Ascending aorta (tissue), 2 donors: ENCODE measurements around the gene KCNIP4. TPM values are rescaled to one million over a fixed set of nuclear protein-coding genes. Genes with fewer than 3 reads are reported as not detected.

Source experiments
- DNase-seq, 2 donors: peaks; one replicate each; pipeline ENCODE4 v3.0.0-alpha.2; 2019; ENCODE audit warnings: low spot score in 2 of 2
- H3K27ac ChIP-seq, 2 donors: fragments of 200-600 bp; sonication (generic); one replicate each; pipeline ENCODE4 v1.5.1; 2016 to 2017; ENCODE audit warnings: mild to moderate bottlenecking in 1 of 2
- H3K27me3 ChIP-seq: fragments of 200-600 bp; sonication (generic); one replicate; pipeline ENCODE4 v1.5.1; 2017
- H3K36me3 ChIP-seq, 2 donors: fragments of 200-600 bp; sonication (generic); one replicate each; pipeline ENCODE4 v1.5.1; 2016
- H3K4me1 ChIP-seq, 2 donors: fragments of 200-600 bp; sonication (generic); one replicate each; pipeline ENCODE4 v1.5.1; 2016 to 2017; ENCODE audit warnings: mild to moderate bottlenecking in 1 of 2
- H3K4me3 ChIP-seq, 2 donors: fragments of 200-600 bp; sonication (generic); one replicate each; pipeline ENCODE4 v1.5.1; 2016 to 2017; ENCODE audit warnings: mild to moderate bottlenecking in 1 of 2
- H3K9me3 ChIP-seq, 2 donors: fragments of 200-600 bp; sonication (generic); one replicate each; pipeline ENCODE4 v1.5.1; 2016
- CTCF ChIP-seq, 3 experiments: fragments of 200-600 bp in 2 of 3; fragments of 450-650 bp in 1 of 3; sonication (generic) in 2 of 3; IDR thresholded peaks; one replicate each; pipeline ENCODE4 v1.5.1; 2016 to 2019; ENCODE audit warnings: antibody characterized with exemption in 3 of 3, mild to moderate bottlenecking in 1 of 3, moderate library complexity in 1 of 3
- intact Hi-C: fragments of 100-400 bp; cut with DNase I; formaldehyde crosslinking; loops from one replicate; pipeline ENCODE4 v1.15.1; 2023
- total RNA-seq: library from RNA; depleted of rRNA; stranded (reverse); fragments of >200 nt; gene quantifications from one replicate; pipeline ENCODE4 v1.1.0, GENCODE V29; 2016

The KCNIP4 gene
- total RNA-seq, 1 donor from 2014 or later, result not detected

GRCh38 chr4:21092531-21092930, 856.0 kb downstream of the KCNIP4 start:
- H3K4me3 ChIP-seq, result no peak overlapping the region
- no peaks in the 10 kb centered on the region for H3K4me1 ChIP-seq
- no peaks in the 10 kb centered on the region for H3K36me3 ChIP-seq
- no peaks in the 10 kb centered on the region for H3K9me3 ChIP-seq
- no peak overlapping the region for H3K27ac ChIP-seq
- TF ChIP-seq CTCF (IDR thresholded peaks at IDR 0.05), result no peak
- H3K27me3 ChIP-seq, result no peaks in the 10 kb centered on the region
- intact Hi-C loops, result no loop called here
- no peak for DNase-seq

- intact Hi-C loops, result no loop called here
- H3K4me1 ChIP-seq, result no peaks in the 10 kb centered on the region
- no peak for TF ChIP-seq CTCF (IDR thresholded peaks at IDR 0.05)
- no peaks in the 10 kb centered on the region for H3K36me3 ChIP-seq
- H3K4me3 ChIP-seq, result no peak overlapping the region
- no peaks in the 10 kb centered on the region for H3K27me3 ChIP-seq
- DNase-seq, result no peak
- H3K27ac ChIP-seq, result no peak overlapping the region
- no peaks in the 10 kb centered on the region for H3K9me3 ChIP-seq
Observed at GRCh38 chr4:21090094-21090666, 858.4 kb downstream of the KCNIP4 start.

DNA sequence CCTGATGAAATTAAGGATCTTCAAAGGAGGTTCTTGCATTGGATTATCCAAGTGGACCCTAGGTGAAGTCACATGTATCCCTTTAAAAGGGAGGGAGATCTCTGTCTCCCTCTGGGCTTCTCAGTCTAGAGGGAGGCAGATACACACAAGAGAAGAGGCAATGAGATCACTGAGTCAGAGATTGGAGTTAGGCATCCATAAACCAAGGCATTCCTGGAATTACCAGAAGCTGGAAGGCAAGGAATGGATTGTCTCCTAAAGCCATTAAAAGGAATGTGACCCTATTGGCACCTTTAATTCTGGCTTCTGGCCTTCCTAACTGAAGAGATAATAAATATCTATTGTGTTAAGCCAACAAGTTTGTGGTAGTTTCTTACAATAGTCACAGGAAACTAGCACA, 865.2 kb downstream of the KCNIP4 start:
- no peaks in the 10 kb centered on the region for H3K9me3 ChIP-seq
- H3K27me3 ChIP-seq, result no peaks in the 10 kb centered on the region
- intact Hi-C loops, result no loop called here
- no peak overlapping the region for H3K27ac ChIP-seq
- TF ChIP-seq CTCF (IDR thresholded peaks at IDR 0.05), result no peak
- no peaks in the 10 kb centered on the region for H3K36me3 ChIP-seq
- no peak for DNase-seq
- no peak overlapping the region for H3K4me3 ChIP-seq
- H3K4me1 ChIP-seq, result no peaks in the 10 kb centered on the region

DNA sequence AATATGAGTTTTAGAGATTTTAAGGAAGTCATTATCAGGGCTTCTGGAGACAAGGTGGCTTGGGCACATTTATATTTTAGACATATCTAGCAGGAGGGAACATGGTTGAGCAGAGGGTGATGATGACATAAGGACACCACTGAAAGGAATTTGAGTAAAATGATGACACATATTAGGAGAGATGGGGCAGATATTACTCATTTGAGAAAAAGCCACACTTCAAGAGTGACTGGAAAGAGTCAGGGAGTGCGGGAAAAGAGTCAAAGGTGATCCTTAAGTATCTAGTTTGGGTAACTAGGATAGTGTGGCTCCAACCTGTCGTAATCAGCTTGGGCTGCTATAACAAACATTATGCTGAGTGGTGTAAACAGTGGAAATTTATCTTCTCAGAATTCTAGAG, 870.6 kb downstream of the KCNIP4 start:
- no peaks in the 10 kb centered on the region for H3K27me3 ChIP-seq
- no peak overlapping the region for H3K4me3 ChIP-seq
- TF ChIP-seq CTCF (IDR thresholded peaks at IDR 0.05), result no peak
- DNase-seq, result no peak
- H3K27ac ChIP-seq, result no peak overlapping the region
- intact Hi-C loops, result no loop called here
- H3K4me1 ChIP-seq, result no peaks in the 10 kb centered on the region
- H3K36me3 ChIP-seq, result no peaks in the 10 kb centered on the region
- no peaks in the 10 kb centered on the region for H3K9me3 ChIP-seq

DNA sequence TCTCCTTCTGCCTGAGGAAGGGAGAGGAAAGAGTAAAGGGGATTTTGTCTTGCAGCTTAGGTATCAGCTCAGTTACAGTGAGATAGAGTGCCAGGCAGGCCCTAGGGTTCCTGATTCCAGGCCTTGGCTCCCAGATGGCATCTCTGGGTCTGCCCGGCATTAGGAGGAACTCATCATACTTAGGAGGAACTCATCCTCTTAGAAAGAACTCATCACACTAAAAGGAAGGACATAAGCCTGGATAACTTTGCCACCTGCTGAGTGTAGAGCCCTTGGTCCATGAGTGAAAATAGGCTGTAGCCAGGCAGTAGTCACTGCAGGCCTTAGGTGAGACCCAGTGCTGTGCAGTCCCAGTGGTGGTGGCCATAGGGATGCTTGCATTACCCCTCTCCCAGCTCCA, 881.2 kb downstream of the KCNIP4 start:
- DNase-seq, result no peak
- Histone ChIP-seq H3K27me3 (no peaks in the 10 kb centered on the region), H3K36me3 (no peaks in the 10 kb centered on the region), H3K4me3 (no peak overlapping the region), H3K27ac (no peak overlapping the region), H3K4me1 (no peaks in the 10 kb centered on the region), H3K9me3 (no peaks in the 10 kb centered on the region)
- TF ChIP-seq CTCF (IDR thresholded peaks at IDR 0.05), result no peak
- intact Hi-C loops, result no loop called here

DNA sequence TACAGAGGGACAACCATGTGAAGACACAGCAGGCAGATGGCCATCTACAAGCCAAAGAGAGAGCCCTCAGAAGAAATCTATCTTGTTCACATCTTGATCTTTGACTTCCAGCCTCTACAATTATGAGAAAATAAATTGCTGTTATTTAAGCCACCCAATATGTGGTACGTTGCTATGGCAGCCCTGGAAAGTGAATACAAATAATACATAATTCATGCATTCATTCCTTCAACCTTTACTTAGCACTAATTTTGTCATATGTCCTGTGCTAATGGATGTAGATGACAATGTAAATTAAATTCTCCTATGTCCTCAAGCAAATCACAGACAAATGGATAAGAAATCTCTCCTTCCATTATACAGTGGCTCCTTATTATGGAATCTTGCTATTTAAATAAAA, 886.7 kb downstream of the KCNIP4 start:
- intact Hi-C loops, result no loop called here
- no peak overlapping the region for H3K4me3 ChIP-seq
- no peak for DNase-seq

More for the DNA sequence above, 886.7 kb downstream of the KCNIP4 start:
- Histone ChIP-seq H3K4me1 (no peaks in the 10 kb centered on the region), H3K9me3 (no peaks in the 10 kb centered on the region), H3K36me3 (no peaks in the 10 kb centered on the region), H3K27ac (no peak overlapping the region), H3K27me3 (no peaks in the 10 kb centered on the region)
- no peak for TF ChIP-seq CTCF (IDR thresholded peaks at IDR 0.05)
